Measurements from ENCODE around the gene SLC39A11. TPM values are rescaled to one million over a fixed set of nuclear protein-coding genes. Genes with fewer than 3 reads are reported as not detected.

The SLC39A11 gene
- polyA plus RNA-seq, 3 donors = 16.6 to 27.9 (median 26.6) TPM

DNA sequence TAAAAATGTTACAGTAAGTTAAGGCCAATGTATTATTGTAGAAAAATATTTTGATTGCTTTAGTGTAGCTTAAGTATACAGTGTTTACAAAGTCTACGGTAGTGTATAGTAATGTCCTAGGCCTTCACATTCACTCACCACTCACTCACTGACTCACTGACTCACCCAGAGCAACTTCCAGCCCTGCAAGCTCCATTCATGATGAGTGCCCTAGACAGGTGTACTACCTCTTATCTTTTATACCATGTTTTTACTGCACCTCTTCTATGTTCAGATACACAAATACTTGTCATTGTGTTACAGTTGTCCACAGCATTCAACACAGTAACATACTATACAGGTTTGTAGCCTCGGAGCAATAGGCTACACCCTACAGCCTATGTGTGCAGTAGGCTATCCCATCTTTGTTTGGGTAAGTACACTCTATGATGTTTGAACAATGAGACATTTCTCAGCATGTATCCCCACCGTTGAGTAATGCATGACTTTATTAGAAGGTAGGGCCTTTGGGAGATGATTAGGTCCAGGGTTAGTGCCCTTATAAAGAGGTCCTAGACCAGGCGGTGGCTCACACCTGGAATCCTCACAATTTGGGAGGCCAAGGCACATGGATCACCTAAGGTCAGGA, 117.8 kb downstream of the SLC39A11 start:
- H3K36me3 Mint-ChIP-seq = peaks cover 11 to 24% of the 10 kb centered on the region in 2 donors
- Histone ChIP-seq H3K4me2 (replicated peaks; ENCODE audit: extremely low read depth, low read length, poor library complexity, severe bottlenecking) (no peak overlapping the region), H4K20me1 (ENCODE audit: insufficient read depth, low read length) (peaks cover under 1% of the 10 kb centered on the region), H3K9ac (ENCODE audit: insufficient read depth, low read length, poor library complexity, severe bottlenecking) (no peak overlapping the region), H3K9me3 (replicated peaks in 1 of 2; ENCODE audit: control insufficient read depth in 1 of 2, insufficient read depth in 1 of 2, low read length in 2 of 2) (no peaks in the 10 kb centered on the region), H3K4me1 (ENCODE audit: control insufficient read depth in 1 of 2, insufficient read depth in 2 of 2, low read length in 2 of 2) (peaks cover 28 to 36% of the 10 kb centered on the region in 2 donors), H3K36me3 (replicated peaks in 1 of 2; ENCODE audit: control insufficient read depth in 1 of 2, insufficient read depth in 2 of 2, low read length in 2 of 2) (no peaks in the 10 kb centered on the region), H3K79me2 (ENCODE audit: insufficient read depth, low read length) (peaks cover 65% of the 10 kb centered on the region), H3K27ac (ENCODE audit: low read depth in 1 of 2, low read length in 2 of 2) (no peak overlapping the region), H2AFZ (ENCODE audit: insufficient read depth, low read depth, low read length, poor library complexity, severe bottlenecking) (no peak overlapping the region), H3K4me3 (replicated peaks in 1 of 3; ENCODE audit: low read depth in 2 of 3, low read length in 3 of 3) (no peak overlapping the region), H3K27me3 (ENCODE audit: control insufficient read depth in 2 of 2, insufficient read depth in 2 of 2, low read length in 2 of 2) (no peaks in the 10 kb centered on the region)
- intact Hi-C loops (cut with micrococcal nuclease) = no loop called here
- TF ChIP-seq, protein P1, sequence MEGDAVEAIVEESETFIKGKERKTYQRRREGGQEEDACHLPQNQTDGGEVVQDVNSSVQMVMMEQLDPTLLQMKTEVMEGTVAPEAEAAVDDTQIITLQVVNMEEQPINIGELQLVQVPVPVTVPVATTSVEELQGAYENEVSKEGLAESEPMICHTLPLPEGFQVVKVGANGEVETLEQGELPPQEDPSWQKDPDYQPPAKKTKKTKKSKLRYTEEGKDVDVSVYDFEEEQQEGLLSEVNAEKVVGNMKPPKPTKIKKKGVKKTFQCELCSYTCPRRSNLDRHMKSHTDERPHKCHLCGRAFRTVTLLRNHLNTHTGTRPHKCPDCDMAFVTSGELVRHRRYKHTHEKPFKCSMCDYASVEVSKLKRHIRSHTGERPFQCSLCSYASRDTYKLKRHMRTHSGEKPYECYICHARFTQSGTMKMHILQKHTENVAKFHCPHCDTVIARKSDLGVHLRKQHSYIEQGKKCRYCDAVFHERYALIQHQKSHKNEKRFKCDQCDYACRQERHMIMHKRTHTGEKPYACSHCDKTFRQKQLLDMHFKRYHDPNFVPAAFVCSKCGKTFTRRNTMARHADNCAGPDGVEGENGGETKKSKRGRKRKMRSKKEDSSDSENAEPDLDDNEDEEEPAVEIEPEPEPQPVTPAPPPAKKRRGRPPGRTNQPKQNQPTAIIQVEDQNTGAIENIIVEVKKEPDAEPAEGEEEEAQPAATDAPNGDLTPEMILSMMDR (IDR thresholded peaks at IDR 0.05) = no peak
- H3K4me1 Mint-ChIP-seq = peaks cover 45% of the 10 kb centered on the region
- H3K9me3 Mint-ChIP-seq = peaks cover 2 to 19% (median 7%) of the 10 kb centered on the region in 7 donors
- peak overlapping the region in 1 of 7 donors; percentile 15 for H3K27ac Mint-ChIP-seq
- peaks cover 0 to 3% (median 0%) of the 10 kb centered on the region in 3 donors for H3K27me3 Mint-ChIP-seq (ENCODE audit: low read depth in 3 of 3)
- no peak overlapping the region for H3K4me3 Mint-ChIP-seq
- no peak for DNase-seq
- WGBS (ENCODE audit: insufficient coverage) = 94% methylated on average over 2 of the region's 4 CpGs

DNA sequence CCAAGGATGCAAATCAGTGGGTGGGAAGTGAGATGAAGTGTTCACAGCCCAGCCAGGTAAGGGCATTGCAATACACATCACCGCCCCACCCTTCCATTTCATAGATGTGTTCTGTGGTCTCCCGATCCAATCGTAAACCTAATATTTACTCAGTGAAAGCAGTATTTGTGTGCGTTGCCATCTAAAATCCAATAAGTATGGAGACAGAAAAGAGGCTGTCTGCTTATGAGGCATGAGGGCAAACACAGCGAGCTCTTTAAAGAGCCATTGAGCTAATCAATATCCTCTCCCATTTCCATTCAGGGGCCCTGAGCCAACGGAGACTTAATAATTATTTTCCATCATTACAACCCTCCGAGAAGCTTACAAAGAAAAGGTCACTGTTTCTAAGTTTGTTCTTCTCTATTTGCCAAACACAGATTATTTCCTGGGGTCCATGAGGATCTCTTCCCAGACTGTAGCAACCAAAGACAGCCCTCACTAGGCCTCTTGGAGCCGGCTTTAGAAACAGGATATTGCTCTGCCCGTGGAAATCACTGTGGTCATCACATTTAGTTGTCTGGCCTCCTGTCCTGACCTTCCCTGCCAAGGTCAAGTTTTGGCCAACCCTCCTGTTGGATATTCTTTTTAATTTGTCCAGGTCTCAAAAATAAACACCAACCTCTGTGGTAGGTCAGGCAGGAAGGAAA, 120.1 kb downstream of the SLC39A11 start:
- no peaks in the 10 kb centered on the region for H3K27me3 ChIP-seq (ENCODE audit: control insufficient read depth in 2 of 2, insufficient read depth in 2 of 2, low read length in 2 of 2)
- 72% methylated on average over 5 of the region's 9 CpGs for WGBS (ENCODE audit: insufficient coverage)

More for the DNA sequence above, 120.1 kb downstream of the SLC39A11 start:
- Histone ChIP-seq H3K4me1 (ENCODE audit: control insufficient read depth in 1 of 2, insufficient read depth in 2 of 2, low read length in 2 of 2) (peaks cover 17 to 18% of the 10 kb centered on the region in 2 donors), H3K9me3 (replicated peaks in 1 of 2; ENCODE audit: control insufficient read depth in 1 of 2, insufficient read depth in 1 of 2, low read length in 2 of 2) (no peaks in the 10 kb centered on the region), H3K4me3 (replicated peaks in 1 of 3; ENCODE audit: low read depth in 2 of 3, low read length in 3 of 3) (no peak overlapping the region), H3K9ac (ENCODE audit: insufficient read depth, low read length, poor library complexity, severe bottlenecking) (no peak overlapping the region), H3K36me3 (replicated peaks in 1 of 2; ENCODE audit: control insufficient read depth in 1 of 2, insufficient read depth in 2 of 2, low read length in 2 of 2) (no peaks in the 10 kb centered on the region), H2AFZ (ENCODE audit: insufficient read depth, low read depth, low read length, poor library complexity, severe bottlenecking) (no peak overlapping the region), H3K27ac (ENCODE audit: low read depth in 1 of 2, low read length in 2 of 2) (no peak overlapping the region), H3K4me2 (replicated peaks; ENCODE audit: extremely low read depth, low read length, poor library complexity, severe bottlenecking) (no peak overlapping the region), H3K79me2 (ENCODE audit: insufficient read depth, low read length) (peaks cover 67% of the 10 kb centered on the region), H4K20me1 (ENCODE audit: insufficient read depth, low read length) (peaks cover 20% of the 10 kb centered on the region)
- Mint-ChIP-seq H3K36me3 (peaks cover 8 to 10% of the 10 kb centered on the region in 2 donors), H3K27me3 (ENCODE audit: low read depth in 3 of 3) (no peaks in the 10 kb centered on the region), H3K4me3 (no peak overlapping the region), H3K4me1 (peaks cover 34% of the 10 kb centered on the region), H3K27ac (no peak overlapping the region), H3K9me3 (peaks cover 0 to 10% (median 0%) of the 10 kb centered on the region in 7 donors)
- no peak for DNase-seq
- intact Hi-C loops (cut with micrococcal nuclease) = no loop called here
- TF ChIP-seq, protein P1 (IDR thresholded peaks at IDR 0.05) = no peak
